GM21447 (cell line): ENCODE measurements around the gene THOC3.
A peak's percentile ranks its signal among the peaks of the same experiment; 100 is the strongest.
"Not testable (repeated sequence)": the region's sequence is repeated elsewhere in the genome, so short reads cannot be mapped to it uniquely, and the experiment has no call there.

ENCODE experiments used
- ATAC-seq: cut with Tn5 transposase; IDR thresholded peaks from one replicate; pipeline ENCODE4 v1.9.1; 2021; ENCODE audit not compliant: unreplicated experiment

THOC3 gene

GRCh38 chr5:175943253-175943652 is 24.9 kb downstream of the THOC3 start:
- ATAC-seq = not testable (repeated sequence)

DNA sequence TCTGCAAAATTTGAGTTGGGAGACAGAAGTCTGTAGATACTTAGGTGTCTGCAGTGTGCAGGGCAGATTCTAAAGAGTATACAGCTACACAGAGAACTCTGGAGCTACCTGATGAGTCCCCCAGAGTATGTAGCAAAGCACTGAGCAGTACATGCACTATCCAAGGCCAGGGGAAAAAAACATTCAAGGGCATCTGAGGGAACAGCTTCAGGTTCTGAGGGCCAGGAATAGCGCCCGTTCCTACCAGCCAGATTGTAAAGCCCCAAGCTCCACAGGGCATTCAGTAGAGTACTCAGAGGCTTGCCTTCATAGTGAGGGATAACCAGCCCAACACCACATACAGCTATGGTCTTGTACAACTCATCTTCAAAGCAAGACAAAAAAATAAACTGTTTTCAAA is 27.5 kb downstream of the THOC3 start:
- ATAC-seq = not testable (repeated sequence)

- not testable (repeated sequence) for ATAC-seq
These were observed 29.6 kb downstream of the THOC3 start for GRCh38 chr5:175938489-175938888.

- ATAC-seq = not testable (repeated sequence)
These were observed 39.4 kb downstream of the THOC3 start for GRCh38 chr5:175928752-175929151.

- ATAC-seq = not testable (repeated sequence)
These were observed 43.0 kb downstream of the THOC3 start for GRCh38 chr5:175925106-175925505.

- ATAC-seq = no peak
These were observed 45.8 kb downstream of the THOC3 start for GRCh38 chr5:175922192-175922885.

DNA sequence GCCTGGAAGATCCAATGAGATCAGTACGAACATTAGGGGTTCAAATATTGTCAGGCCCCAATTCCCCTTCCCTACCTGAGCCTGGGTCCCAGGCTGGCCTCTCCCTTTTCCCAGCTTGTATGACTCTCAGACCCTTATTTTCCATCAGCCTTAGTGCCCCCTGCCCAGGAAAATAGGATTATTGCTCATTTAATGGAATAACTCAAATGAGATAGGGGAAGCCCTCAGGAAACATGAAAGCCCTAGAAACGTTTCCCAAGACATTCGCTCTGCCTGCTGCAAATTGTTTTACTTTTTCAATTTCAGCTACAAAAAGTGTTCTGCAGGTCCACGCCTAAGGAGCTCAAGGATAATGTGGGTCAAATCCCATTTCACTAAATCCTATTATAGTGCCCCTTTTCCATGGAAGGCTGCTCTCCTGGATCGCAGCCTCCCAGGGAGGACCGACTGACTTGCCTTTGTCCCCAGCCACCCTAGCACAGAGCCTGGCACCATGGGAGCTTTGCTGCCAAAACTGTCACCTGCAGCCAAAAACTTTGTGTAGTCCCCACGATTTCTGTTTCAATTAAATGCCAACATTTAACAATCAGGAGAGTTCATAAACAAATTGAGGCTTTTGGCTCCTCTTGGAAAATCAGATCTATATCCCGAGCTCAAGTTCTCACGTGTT is 46.9 kb downstream of the THOC3 start:
- ATAC-seq = no peak

DNA sequence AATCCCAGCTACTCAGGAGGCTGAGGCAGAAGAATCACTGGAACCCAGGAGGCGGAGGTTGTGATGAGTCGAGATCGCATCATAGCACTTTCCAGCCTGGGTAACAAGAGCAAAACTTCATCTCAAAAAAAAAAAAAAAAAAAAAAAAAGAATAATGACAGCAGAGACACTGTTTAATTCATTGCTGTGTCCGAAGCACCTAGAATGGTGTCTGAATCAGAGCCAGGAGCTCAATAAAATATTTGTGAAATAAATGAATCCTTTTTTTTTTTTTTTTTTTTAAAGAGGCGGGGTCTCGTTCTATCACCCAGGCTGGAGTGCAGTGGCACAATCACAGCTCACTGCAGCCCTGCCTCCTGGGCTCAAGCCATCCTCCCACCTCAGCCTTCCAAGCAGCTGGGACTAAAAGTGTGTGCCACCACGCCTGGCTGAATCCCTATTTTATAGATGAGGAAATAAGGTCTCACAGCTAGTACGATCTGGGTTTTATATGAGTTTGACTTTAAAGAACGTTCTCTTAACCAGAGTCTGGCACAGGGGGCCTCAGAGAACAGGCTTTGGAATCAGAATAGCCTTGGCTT is 47.8 kb downstream of the THOC3 start:
- no peak for ATAC-seq

- ATAC-seq = peak; percentile 53
These were observed 52.8 kb downstream of the THOC3 start for GRCh38 chr5:175915066-175916037.

- ATAC-seq = not testable (repeated sequence)
These were observed 54.1 kb downstream of the THOC3 start for GRCh38 chr5:175913835-175914672.

- not testable (repeated sequence) for ATAC-seq
These were observed 58.0 kb downstream of the THOC3 start for GRCh38 chr5:175910072-175910471.
